Measurements from ENCODE around the gene TTC36. TPM values are rescaled to one million over a fixed set of nuclear protein-coding genes. Genes with fewer than 3 reads are reported as not detected.

Gene TTC36
- total RNA-seq, 1 experiment from 2014 or later = 1.6 TPM

DNA sequence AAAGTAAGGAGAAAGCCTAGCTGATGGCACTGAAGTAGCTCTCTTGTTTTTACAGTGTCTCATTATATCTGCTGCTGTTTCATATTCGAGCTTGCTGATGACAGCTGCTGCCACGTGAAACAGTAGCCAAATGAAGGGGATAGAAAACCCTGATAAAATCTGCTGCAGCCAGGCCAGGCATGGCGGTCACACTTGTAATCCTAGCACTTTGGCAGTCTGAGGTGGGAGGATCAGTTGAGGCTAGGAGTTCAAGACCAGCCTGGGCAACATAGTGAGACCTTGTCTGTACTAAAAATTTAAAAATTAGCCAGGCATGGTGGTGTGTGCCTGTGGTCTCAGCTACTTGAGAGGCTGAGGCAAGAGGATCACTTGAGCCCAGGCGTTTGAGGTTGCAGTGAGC is 25.1 kb downstream of the TTC36 start:
- no CpG with 5 or more reads among the region's 4 CpGs for WGBS (ENCODE audit: extremely low coverage, insufficient read length, low lambda C conversion rate)
- Mint-ChIP-seq H3K27me3 (ENCODE audit: low read depth) (no peaks in the 10 kb centered on the region), H3K4me1 (no peaks in the 10 kb centered on the region)

More for the DNA sequence above, 25.1 kb downstream of the TTC36 start:
- Histone ChIP-seq H3K4me1 (ENCODE audit: insufficient read depth, low read length) (no peaks in the 10 kb centered on the region), H2AFZ (ENCODE audit: low read length) (no peak overlapping the region), H3K4ac (ENCODE audit: low read depth, low read length) (no peak overlapping the region), H3K27me3 (ENCODE audit: insufficient read depth, low read length) (no peaks in the 10 kb centered on the region), H3K27ac (ENCODE audit: insufficient read length, low read depth, low read length) (no peak overlapping the region), H4K20me1 (ENCODE audit: control insufficient read depth, insufficient read depth, insufficient read length) (no peaks in the 10 kb centered on the region), H2BK12ac (ENCODE audit: insufficient read length, low read depth, low read length) (no peak overlapping the region), H3K79me2 (ENCODE audit: insufficient read depth, low read length) (no peaks in the 10 kb centered on the region), H3K14ac (ENCODE audit: insufficient read depth, low read length) (no peak overlapping the region), H3K23ac (ENCODE audit: insufficient read length, low read depth, low read length) (no peak overlapping the region), H2BK15ac (ENCODE audit: low read depth, low read length) (no peak overlapping the region), H3K4me2 (ENCODE audit: insufficient read depth, insufficient read length, low read length) (no peak overlapping the region), H2BK20ac (ENCODE audit: low read depth, low read length, poor library complexity, severe bottlenecking) (no peak overlapping the region), H2AK5ac (ENCODE audit: insufficient read length, low read length) (no peak overlapping the region), H3K23me2 (ENCODE audit: insufficient read length, low read depth, low read length, poor library complexity, severe bottlenecking) (no peaks in the 10 kb centered on the region), H3K9me3 (ENCODE audit: control insufficient read depth, low read depth, low read length) (no peaks in the 10 kb centered on the region), H4K8ac (replicated peaks; ENCODE audit: insufficient read length, low read depth, low read length) (no peak overlapping the region), H3K79me1 (ENCODE audit: insufficient read depth, low read depth, low read length, poor library complexity, severe bottlenecking) (no peaks in the 10 kb centered on the region), H3K18ac (ENCODE audit: insufficient read length, low read depth, low read length) (no peak overlapping the region), H4K5ac (ENCODE audit: insufficient read length, low read depth, low read length) (no peak overlapping the region), H4K91ac (ENCODE audit: insufficient read length, low read depth, low read length) (no peak overlapping the region), H3K9ac (ENCODE audit: extremely low read depth, insufficient read length, low read length) (no peak overlapping the region), H3K56ac (ENCODE audit: insufficient read length, low read depth, low read length) (no peak overlapping the region), H3T11ph (ENCODE audit: low read length) (no peak overlapping the region), H2BK120ac (ENCODE audit: low read depth, low read length, poor library complexity, severe bottlenecking) (no peak overlapping the region), H2BK5ac (ENCODE audit: insufficient read length, low read length) (no peak overlapping the region)
- no peak for DNase-seq
- Mint-ChIP-seq H3K4me3 (no peak overlapping the region), H3K9me3 (no peaks in the 10 kb centered on the region), H3K27ac (no peak overlapping the region), H3K36me3 (ENCODE audit: insufficient read depth in 1 of 3, low read depth in 3 of 3) (peaks cover 0 to 34% (median 33%) of the 10 kb centered on the region in 3 experiments; a peak in 6 of 7 replicates)
- TF ChIP-seq CTCF (conservative IDR thresholded peaks at IDR 0.05) = no peak
